Lung (tissue), 12 donors: ENCODE measurements around the gene C2CD4A. TPM values are rescaled to one million over a fixed set of nuclear protein-coding genes. Genes with fewer than 3 reads are reported as not detected.

Source experiments
- ATAC-seq: fragments of 200-7000 bp; cut with Tn5 transposase; one replicate; pipeline ENCODE4 v1.9.1; 2020; ENCODE audit warnings: moderate number of reproducible peaks; ENCODE audit not compliant: insufficient read depth, low FRiP score
- DNase-seq, 3 donors: peaks; one replicate each; pipeline ENCODE4 v3.0.0-alpha.2; 2013 to 2017
- H3K27ac ChIP-seq, 2 donors: one replicate each; pipeline ENCODE4 v1.5.1; 2013; ENCODE audit warnings: mild to moderate bottlenecking in 2 of 2, moderate library complexity in 2 of 2, control low read depth in 1 of 2, inconsistent platforms in 1 of 2, low read depth in 1 of 2, low read length in 1 of 2
- H3K27me3 ChIP-seq, 3 donors: one replicate each; pipeline ENCODE4 v1.5.1; 2013; ENCODE audit warnings: low read length in 2 of 3; ENCODE audit not compliant: control insufficient read depth in 3 of 3, insufficient read depth in 3 of 3
- H3K36me3 ChIP-seq, 4 donors: one replicate each; pipeline ENCODE4 v1.5.1; 2013; ENCODE audit warnings: low read length in 4 of 4, mild to moderate bottlenecking in 1 of 4, moderate library complexity in 1 of 4; ENCODE audit not compliant: control insufficient read depth in 4 of 4, insufficient read depth in 4 of 4
- H3K4me1 ChIP-seq, 5 donors: one replicate each; pipeline ENCODE4 v1.5.1; 2013; ENCODE audit warnings: low read length in 5 of 5, mild to moderate bottlenecking in 2 of 5, moderate library complexity in 1 of 5; ENCODE audit not compliant: control insufficient read depth in 5 of 5, insufficient read depth in 5 of 5
- H3K4me3 ChIP-seq: one replicate; pipeline ENCODE4 v1.5.1; 2013; ENCODE audit warnings: mild to moderate bottlenecking, control low read depth, moderate library complexity
- H3K9ac ChIP-seq, 2 donors: one replicate each; pipeline ENCODE4 v1.5.1; 2013; ENCODE audit warnings: low read length in 2 of 2, control low read depth in 1 of 2; ENCODE audit not compliant: insufficient read depth in 1 of 2
- H3K9me3 ChIP-seq, 4 donors: one replicate each; pipeline ENCODE4 v1.5.1; 2013; ENCODE audit warnings: low read length in 3 of 4, mild to moderate bottlenecking in 1 of 4, moderate library complexity in 1 of 4; ENCODE audit not compliant: control insufficient read depth in 4 of 4, insufficient read depth in 3 of 4
- WGBS, 2 donors: extraction: QIAGEN DNeasy Blood & Tissue Kit; methylation state at CpG; one replicate each; pipeline ENCODE4 v1.1.7; 2013; 5-methylcytosine and 5-hydroxymethylcytosine counted together
- polyA plus RNA-seq, 2 donors: library from polyadenylated mRNA; stranded (reverse); fragments of 200-250 nt; gene quantifications; one replicate each; pipeline ENCODE4 v1.2.1, GENCODE V29; 2013
- total RNA-seq, 2 donors: library from RNA; depleted of rRNA in 1 of 2; stranded (reverse); fragments of >200 nt in 1 of 2; gene quantifications; one replicate each; pipeline ENCODE4 v1.2.1, GENCODE V29; 2014 to 2021
- TF ChIP-seq, protein P1 (sequence below): IDR thresholded peaks from 2 replicates; pipeline ENCODE4 v1.5.1; 2012; ENCODE audit warnings: mild to moderate bottlenecking; ENCODE audit errors: control extremely low read depth, extremely low read depth
- donor health status: control.
- donor health status: control.
- donor health status: Bipolar disorder and iron deficiency.
- donor health status: healthy.
- donor health status: DM: yes; HTN: yes; CAD: no.

The C2CD4A gene
- total and polyA plus RNA-seq, 4 donors: 0.31 to 0.86 (median 0.51) TPM

- Histone ChIP-seq H3K4me1 (peaks cover 0 to 8% (median 2%) of the 10 kb centered on the region in 5 donors), H3K36me3 (no peaks in the 10 kb centered on the region), H3K27me3 (no peaks in the 10 kb centered on the region), H3K9ac (no peak overlapping the region), H3K27ac (no peak overlapping the region), H3K9me3 (no peaks in the 10 kb centered on the region), H3K4me3 (no peak overlapping the region)
- DNase-seq: no peak
- WGBS, 2 donors: 68 to 76% methylated on average over 1 of the region's 1 CpG
- TF ChIP-seq, protein P1, sequence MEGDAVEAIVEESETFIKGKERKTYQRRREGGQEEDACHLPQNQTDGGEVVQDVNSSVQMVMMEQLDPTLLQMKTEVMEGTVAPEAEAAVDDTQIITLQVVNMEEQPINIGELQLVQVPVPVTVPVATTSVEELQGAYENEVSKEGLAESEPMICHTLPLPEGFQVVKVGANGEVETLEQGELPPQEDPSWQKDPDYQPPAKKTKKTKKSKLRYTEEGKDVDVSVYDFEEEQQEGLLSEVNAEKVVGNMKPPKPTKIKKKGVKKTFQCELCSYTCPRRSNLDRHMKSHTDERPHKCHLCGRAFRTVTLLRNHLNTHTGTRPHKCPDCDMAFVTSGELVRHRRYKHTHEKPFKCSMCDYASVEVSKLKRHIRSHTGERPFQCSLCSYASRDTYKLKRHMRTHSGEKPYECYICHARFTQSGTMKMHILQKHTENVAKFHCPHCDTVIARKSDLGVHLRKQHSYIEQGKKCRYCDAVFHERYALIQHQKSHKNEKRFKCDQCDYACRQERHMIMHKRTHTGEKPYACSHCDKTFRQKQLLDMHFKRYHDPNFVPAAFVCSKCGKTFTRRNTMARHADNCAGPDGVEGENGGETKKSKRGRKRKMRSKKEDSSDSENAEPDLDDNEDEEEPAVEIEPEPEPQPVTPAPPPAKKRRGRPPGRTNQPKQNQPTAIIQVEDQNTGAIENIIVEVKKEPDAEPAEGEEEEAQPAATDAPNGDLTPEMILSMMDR: no peak
- no peak for ATAC-seq
Observed at GRCh38 chr15:62088353-62088693, 21.5 kb downstream of the C2CD4A start.

DNA sequence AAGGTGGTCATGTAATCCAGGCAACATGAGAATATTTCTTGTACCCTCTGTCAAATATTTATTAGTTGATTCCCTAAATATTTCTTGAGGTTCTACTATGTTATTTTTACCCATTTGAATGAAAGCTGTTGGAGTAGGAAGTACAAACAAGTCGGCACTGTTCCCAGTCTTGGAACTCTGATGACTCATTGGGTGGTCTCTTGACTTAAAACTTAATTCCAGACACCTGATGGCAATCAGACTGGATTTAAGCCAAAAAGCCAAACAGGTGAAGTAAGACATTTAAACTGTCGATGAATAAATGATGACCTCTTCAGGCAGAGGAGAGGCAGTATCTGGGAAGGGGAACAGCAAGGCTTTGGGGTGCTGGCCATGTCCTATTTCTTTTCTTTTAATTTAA is 22.8 kb downstream of the C2CD4A start:
- no peaks in the 10 kb centered on the region for H3K36me3 ChIP-seq
- no peak overlapping the region for H3K9ac ChIP-seq
- ATAC-seq (no peak), DNase-seq (no peak)
- H3K9me3 ChIP-seq: no peaks in the 10 kb centered on the region
- WGBS, 2 donors: 61 to 87% methylated on average over 2 of the region's 2 CpGs
- no peaks in the 10 kb centered on the region for H3K27me3 ChIP-seq
- TF ChIP-seq, protein P1: no peak
- no peak overlapping the region for H3K4me3 ChIP-seq
- peaks cover 0 to 8% (median 2%) of the 10 kb centered on the region in 5 donors for H3K4me1 ChIP-seq
- no peak overlapping the region for H3K27ac ChIP-seq

GRCh38 chr15:62090988-62091387 is 24.2 kb downstream of the C2CD4A start:
- DNase-seq (no peak), ATAC-seq (no peak)
- Histone ChIP-seq H3K4me1 (peaks cover 0 to 8% (median 2%) of the 10 kb centered on the region in 5 donors), H3K36me3 (no peaks in the 10 kb centered on the region), H3K27ac (no peak overlapping the region), H3K4me3 (no peak overlapping the region), H3K9me3 (no peaks in the 10 kb centered on the region), H3K27me3 (no peaks in the 10 kb centered on the region), H3K9ac (no peak overlapping the region)
- WGBS, 2 donors: 84 to 88% methylated on average over 7 of the region's 7 CpGs
- TF ChIP-seq, protein P1: no peak

- WGBS, 2 donors: 79 to 80% methylated on average over 5 of the region's 5 CpGs
- no peak overlapping the region for H3K4me3 ChIP-seq
- H3K27ac ChIP-seq: no peak overlapping the region
- TF ChIP-seq, protein P1: no peak
- H3K36me3 ChIP-seq: no peaks in the 10 kb centered on the region
- no peak for DNase-seq
- no peaks in the 10 kb centered on the region for H3K4me1 ChIP-seq
- no peaks in the 10 kb centered on the region for H3K9me3 ChIP-seq
- no peaks in the 10 kb centered on the region for H3K27me3 ChIP-seq
- ATAC-seq: no peak
- H3K9ac ChIP-seq: no peak overlapping the region
Observed at GRCh38 chr15:62093809-62094208, 27.0 kb downstream of the C2CD4A start.
